Choroid plexus epithelial cell (primary cell): Measurements from ENCODE around the gene EFNA4.

ENCODE experiments used
- DNase-seq: peaks from one replicate; pipeline ENCODE4 v3.0.0-alpha.2; 2010; ENCODE audit warnings: low read depth
- H3K4me3 ChIP-seq: 2 replicates; pipeline ENCODE4 v1.5.1; 2011; ENCODE audit warnings: low read depth, mild to moderate bottlenecking, control low read depth, low read length, moderate library complexity
- TF ChIP-seq, protein P1 (sequence below): conservative IDR thresholded peaks from 2 replicates; pipeline ENCODE4 v1.5.1; 2011; ENCODE audit warnings: low read depth, mild to moderate bottlenecking, control low read depth, inconsistent platforms, low read length, moderate library complexity

Gene EFNA4

DNA sequence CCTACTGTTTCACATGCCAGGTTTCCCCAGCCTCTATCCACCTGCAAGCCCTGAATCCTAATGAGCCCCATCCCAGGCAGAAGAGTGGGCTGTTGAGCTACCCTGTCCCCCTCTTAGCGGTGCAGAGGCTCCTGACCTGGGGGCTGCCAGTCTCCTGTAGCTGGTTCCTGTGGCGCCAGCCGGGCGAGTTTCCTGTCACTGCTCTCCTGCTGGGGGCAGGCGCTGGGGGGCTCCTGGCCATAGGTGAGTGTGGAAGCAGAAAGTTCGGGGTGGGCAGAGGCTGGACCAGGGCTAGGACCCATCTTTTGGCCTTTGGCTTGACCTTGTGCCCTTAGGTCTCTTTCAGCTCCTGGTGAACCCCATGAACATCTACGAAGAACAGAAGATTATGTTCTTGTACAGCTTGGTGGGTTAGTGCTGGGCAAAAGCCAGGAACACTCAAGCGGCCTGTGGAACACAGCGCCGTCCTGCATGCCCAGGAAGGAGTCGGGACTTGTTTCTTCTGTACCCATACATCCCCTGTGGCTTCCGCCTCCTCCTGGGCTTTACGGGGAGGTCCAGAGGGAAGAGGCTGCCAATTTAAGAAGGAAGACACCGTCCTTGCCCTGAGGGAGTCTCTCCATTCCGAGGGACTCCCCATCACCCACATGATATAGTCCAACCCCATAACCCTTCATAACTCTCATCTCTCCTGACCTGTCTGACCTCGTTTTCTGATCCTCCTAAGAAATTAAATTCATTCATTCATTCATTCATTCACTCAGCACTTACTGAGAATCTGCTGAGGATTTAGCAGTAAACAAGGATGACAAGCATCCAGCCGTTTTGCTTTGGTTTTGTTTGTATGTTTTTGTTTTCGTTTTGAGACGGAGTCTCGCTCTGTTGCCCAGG lies 29.0 kb upstream of the EFNA4 start:
- no peak for DNase-seq
- TF ChIP-seq, protein P1, sequence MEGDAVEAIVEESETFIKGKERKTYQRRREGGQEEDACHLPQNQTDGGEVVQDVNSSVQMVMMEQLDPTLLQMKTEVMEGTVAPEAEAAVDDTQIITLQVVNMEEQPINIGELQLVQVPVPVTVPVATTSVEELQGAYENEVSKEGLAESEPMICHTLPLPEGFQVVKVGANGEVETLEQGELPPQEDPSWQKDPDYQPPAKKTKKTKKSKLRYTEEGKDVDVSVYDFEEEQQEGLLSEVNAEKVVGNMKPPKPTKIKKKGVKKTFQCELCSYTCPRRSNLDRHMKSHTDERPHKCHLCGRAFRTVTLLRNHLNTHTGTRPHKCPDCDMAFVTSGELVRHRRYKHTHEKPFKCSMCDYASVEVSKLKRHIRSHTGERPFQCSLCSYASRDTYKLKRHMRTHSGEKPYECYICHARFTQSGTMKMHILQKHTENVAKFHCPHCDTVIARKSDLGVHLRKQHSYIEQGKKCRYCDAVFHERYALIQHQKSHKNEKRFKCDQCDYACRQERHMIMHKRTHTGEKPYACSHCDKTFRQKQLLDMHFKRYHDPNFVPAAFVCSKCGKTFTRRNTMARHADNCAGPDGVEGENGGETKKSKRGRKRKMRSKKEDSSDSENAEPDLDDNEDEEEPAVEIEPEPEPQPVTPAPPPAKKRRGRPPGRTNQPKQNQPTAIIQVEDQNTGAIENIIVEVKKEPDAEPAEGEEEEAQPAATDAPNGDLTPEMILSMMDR = no peak

DNA sequence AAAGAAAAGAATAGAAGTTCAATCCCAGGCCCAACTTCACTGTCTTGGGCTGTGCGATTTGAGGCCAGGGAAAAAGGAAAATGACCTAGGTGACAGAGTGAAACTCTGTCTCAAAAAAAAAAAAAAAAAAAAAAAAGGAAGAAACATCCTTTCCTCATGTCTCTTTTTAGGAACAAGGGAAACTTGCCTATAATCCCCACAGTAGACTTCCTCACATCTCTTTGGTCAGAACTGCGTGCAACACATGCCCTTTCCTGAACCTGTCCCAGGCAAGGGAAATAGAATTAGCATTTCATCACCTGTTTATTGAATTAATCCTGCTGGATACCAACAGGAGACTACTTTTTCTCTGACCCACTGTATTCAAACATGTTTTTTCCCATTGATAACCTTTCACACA lies 27.6 kb upstream of the EFNA4 start:
- TF ChIP-seq, protein P1 = no peak
- no peak overlapping the region for H3K4me3 ChIP-seq
- no peak for DNase-seq

More for the DNA sequence above, 29.0 kb upstream of the EFNA4 start:
- H3K4me3 ChIP-seq = no peak overlapping the region

DNA sequence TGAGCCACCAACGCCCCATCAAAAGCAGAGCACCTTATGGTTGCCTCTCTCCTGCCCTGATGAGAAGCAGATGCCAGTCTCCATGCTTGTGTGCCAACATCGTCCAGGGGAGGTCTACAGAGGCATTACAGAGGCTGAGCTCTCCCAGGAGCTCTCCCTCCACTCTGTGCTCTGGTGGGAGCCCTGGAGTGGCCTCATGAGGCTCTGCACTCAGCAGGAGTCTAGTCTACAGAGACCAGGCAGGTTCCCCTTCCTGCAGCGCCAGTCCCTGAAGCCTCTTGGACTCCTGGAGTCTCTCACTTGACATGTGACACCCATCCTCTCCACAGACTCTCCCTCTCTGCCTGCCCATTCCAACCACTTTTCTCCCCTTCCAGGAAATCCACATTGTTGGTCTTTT lies 26.5 kb upstream of the EFNA4 start:
- TF ChIP-seq, protein P1 = no peak
- no peak for DNase-seq
- no peak overlapping the region for H3K4me3 ChIP-seq

DNA sequence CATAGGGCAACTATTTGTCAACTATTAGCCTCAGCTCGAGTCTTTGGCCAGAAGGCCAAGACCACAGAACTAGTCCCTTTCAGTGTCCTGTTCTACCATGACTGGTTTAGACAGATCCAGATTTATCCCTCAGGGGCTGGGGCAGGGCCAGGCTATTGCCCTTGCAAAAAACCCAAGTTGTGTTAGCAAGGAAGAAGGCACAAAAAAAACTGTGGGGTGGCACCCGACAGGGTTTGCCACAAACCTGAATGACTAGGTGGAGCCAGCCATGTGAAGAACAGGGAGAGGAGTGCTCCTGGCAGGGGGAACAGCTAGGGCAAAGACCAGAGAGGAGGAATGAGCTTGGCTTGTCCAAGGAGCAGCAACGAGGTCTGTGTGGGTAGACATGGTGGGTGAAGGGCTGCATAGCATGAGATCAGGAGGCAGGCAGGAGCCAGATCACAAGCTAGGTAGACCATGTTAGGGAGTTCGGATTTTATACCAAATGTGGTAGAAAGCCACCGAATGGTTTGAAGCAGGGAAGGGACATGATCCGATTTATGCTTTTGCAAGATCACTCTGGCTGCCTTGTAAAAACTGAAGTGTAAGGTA lies 25.6 kb upstream of the EFNA4 start:
- H3K4me3 ChIP-seq = no peak overlapping the region
- TF ChIP-seq, protein P1 = no peak
- no peak for DNase-seq

DNA sequence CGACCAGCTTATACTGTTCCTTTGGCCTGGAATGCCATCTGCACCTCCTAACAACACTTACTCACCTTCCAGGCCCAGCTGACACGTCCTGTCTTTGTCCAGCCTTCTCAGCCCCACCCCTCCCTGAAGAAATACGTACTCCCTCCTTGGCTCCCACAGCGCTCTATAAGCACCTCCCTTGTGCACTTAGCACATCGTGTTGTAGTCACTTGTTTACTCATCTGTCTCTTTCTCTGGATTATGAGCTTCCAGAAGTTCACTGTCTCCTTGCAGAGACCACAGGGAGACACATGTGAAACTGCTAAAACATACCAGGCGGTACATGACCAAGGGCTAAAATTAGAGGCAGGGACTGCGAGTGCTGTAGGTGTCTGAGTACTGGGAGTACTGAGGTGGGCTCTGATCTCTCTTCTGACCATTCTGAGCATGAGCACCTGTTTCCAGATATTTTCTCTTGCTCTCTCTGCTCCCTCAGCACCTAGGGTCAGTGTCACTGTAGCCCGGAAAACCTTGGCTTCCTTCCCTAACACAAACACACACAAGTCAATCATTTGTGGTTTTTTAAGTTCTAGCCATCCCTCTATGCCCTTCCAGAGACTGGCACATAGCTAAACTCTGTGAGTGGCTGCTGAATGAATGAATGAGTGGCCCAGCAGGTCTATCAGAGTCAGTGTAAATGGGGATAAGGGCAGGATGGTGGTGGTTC lies 24.8 kb upstream of the EFNA4 start:
- TF ChIP-seq, protein P1 = no peak
- DNase-seq = peak; percentile 33
- H3K4me3 ChIP-seq = no peak overlapping the region

DNA sequence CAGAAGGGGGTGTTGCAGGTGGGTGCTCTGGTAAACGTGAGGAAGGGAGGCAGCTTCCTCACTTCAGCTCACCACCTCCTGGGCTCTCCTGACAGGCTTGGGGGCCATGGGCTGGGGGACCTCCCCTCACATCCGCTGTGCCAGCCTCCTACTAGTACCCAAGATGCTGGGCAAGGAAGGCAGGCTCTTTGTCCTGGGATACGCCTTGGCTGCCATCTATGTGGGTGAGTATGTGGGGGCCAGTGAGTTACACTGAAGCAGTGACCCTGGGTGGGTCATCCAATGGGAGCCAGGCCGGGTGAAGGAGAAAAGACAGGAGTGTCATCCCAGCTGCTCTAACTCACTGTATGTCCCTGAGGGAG lies 24.3 kb upstream of the EFNA4 start:
- TF ChIP-seq, protein P1 = no peak
- DNase-seq = no peak
- H3K4me3 ChIP-seq = no peak overlapping the region
